GM19240 (cell line): ENCODE measurements around the gene SLC25A48.
"Not testable (repeated sequence)": the region's sequence is repeated elsewhere in the genome, so short reads cannot be mapped to it uniquely, and the experiment has no call there.

Experiments
- DNase-seq: peaks from one replicate; pipeline ENCODE4 v3.0.0; 2011; ENCODE audit warnings: low spot score; ENCODE audit not compliant: insufficient read length

Gene SLC25A48

GRCh38 chr5:135829681-135830383 lies 4.6 kb upstream of the SLC25A48 start:
- DNase-seq, result peak; percentile 46

- no peak for DNase-seq
Observed at GRCh38 chr5:135830384-135830700, 4.1 kb upstream of the SLC25A48 start.

GRCh38 chr5:135830876-135831275 lies 3.6 kb upstream of the SLC25A48 start:
- DNase-seq, result no peak

GRCh38 chr5:135831439-135831838 lies 3.0 kb upstream of the SLC25A48 start:
- no peak for DNase-seq

- no peak for DNase-seq
Observed at GRCh38 chr5:135831851-135832555, 2.5 kb upstream of the SLC25A48 start.

- DNase-seq, result no peak
Observed at GRCh38 chr5:135832941-135833920, 1.2 kb upstream of the SLC25A48 start.

GRCh38 chr5:135833961-135834638 lies 363 bp upstream of the SLC25A48 start:
- no peak for DNase-seq

GRCh38 chr5:135835766-135836165 lies 1.3 kb downstream of the SLC25A48 start:
- DNase-seq, result no peak

- not testable (repeated sequence) for DNase-seq
Observed at GRCh38 chr5:135838395-135838794, 3.9 kb downstream of the SLC25A48 start.

- DNase-seq, result no peak
Observed at GRCh38 chr5:135839566-135839965, 5.1 kb downstream of the SLC25A48 start.

GRCh38 chr5:135840959-135841358 lies 6.5 kb downstream of the SLC25A48 start:
- no peak for DNase-seq

GRCh38 chr5:135842737-135843136 lies 8.3 kb downstream of the SLC25A48 start:
- no peak for DNase-seq

- DNase-seq, result no peak
Observed at GRCh38 chr5:135843571-135844337, 9.3 kb downstream of the SLC25A48 start.

- DNase-seq, result no peak
Observed at GRCh38 chr5:135846311-135846710, 11.8 kb downstream of the SLC25A48 start.

- DNase-seq, result no peak
Observed at GRCh38 chr5:135847976-135848375, 13.5 kb downstream of the SLC25A48 start.

- DNase-seq, result no peak
Observed at GRCh38 chr5:135850231-135850630, 15.8 kb downstream of the SLC25A48 start.

GRCh38 chr5:135850671-135851070 lies 16.2 kb downstream of the SLC25A48 start:
- DNase-seq, result no peak

- no peak for DNase-seq
Observed at GRCh38 chr5:135851186-135851914, 16.9 kb downstream of the SLC25A48 start.

- no peak for DNase-seq
Observed at GRCh38 chr5:135851915-135852845, 17.7 kb downstream of the SLC25A48 start.
